Adrenal gland (tissue), 12 donors: ENCODE data around the gene C4orf36. TPM values are rescaled to one million over a fixed set of nuclear protein-coding genes. Genes with fewer than 3 reads are reported as not detected.

Experiments
- DNase-seq, 7 donors: peaks; one replicate each; pipeline ENCODE4 v3.0.0-alpha.2; 2019 to 2020
- H3K27ac ChIP-seq, 5 donors: fragments of 200-600 bp; sonication (generic) in 4 of 5; 1 replicate in 3 of 5; 2 replicates in 2 of 5; pipeline versions ENCODE4 v1.5.1 to v1.8.0; 2016 to 2020; ENCODE audit warnings: mild to moderate bottlenecking in 1 of 5
- H3K27me3 ChIP-seq: fragments of 200-600 bp; 2 replicates; pipeline ENCODE4 v1.8.0; 2021
- H3K36me3 ChIP-seq, 2 donors: fragments of 200-600 bp; replicated peaks in 1 of 2; 1 replicate in 1 of 2; 2 replicates in 1 of 2; pipeline versions ENCODE4 v1.5.1 to v1.8.0; 2018 to 2022
- H3K4me1 ChIP-seq, 2 donors: fragments of 200-600 bp; replicated peaks in 1 of 2; 1 replicate in 1 of 2; 2 replicates in 1 of 2; pipeline versions ENCODE4 v1.5.1 to v1.8.0; 2018 to 2021
- H3K4me3 ChIP-seq, 4 donors: fragments of 200-600 bp; sonication (generic) in 3 of 4; one replicate each; pipeline ENCODE4 v1.5.1; 2016 to 2018
- H3K9me3 ChIP-seq, 3 donors: fragments of 200-600 bp; sonication (generic) in 1 of 3; replicated peaks in 1 of 3; 1 replicate in 2 of 3; 2 replicates in 1 of 3; pipeline versions ENCODE4 v1.5.1 to v1.8.0; 2016 to 2021
- CTCF ChIP-seq, 6 experiments: fragments of 450-650 bp in 4 of 6; fragments of 200-600 bp in 2 of 6; sonication (generic) in 1 of 6; IDR thresholded peaks; 1 replicate in 5 of 6; 2 replicates in 1 of 6; pipeline versions ENCODE4 v1.5.1 to v1.8.0; 2016 to 2021; ENCODE audit warnings: antibody characterized with exemption in 6 of 6, mild to moderate bottlenecking in 2 of 6, moderate library complexity in 1 of 6
- POLR2A ChIP-seq, 2 donors: fragments of 450-650 bp; IDR thresholded peaks; one replicate each; pipeline ENCODE4 v1.6.1; 2017; ENCODE audit warnings: antibody characterized with exemption in 2 of 2, mild to moderate bottlenecking in 2 of 2, moderate library complexity in 1 of 2
- WGBS, 4 donors: extraction: QIAGEN DNeasy Blood & Tissue Kit in 2 of 4; methylation state at CpG; one replicate each; pipeline versions ENCODE4 v1.1.5 to v1.1.7; 2013 to 2017; 5-methylcytosine and 5-hydroxymethylcytosine counted together
- intact Hi-C, 2 donors: fragments of 100-400 bp; cut with DNase I; formaldehyde crosslinking; loops; one replicate each; pipeline versions ENCODE4 v1.14.1 to v1.15.0; 2022 to 2023
- polyA plus RNA-seq, 3 donors: library from polyadenylated mRNA; stranded (reverse); fragments of 200-250 nt in 2 of 3; fragments of 350-450 nt in 1 of 3; fragmentation: Illumina TruSeq in 1 of 3; extraction: RNeasy Lipid Tissue Mini Kit (QIAGEN cat#74804) in 1 of 3; gene quantifications; one replicate each; pipeline ENCODE4 v1.2.3, GENCODE V29; 2013 to 2014
- total RNA-seq, 9 donors: library from RNA; depleted of rRNA in 4 of 9; stranded (reverse); fragments of >200 nt in 4 of 9; fragments of 120-200 nt in 1 of 9; fragmentation: NEBNext Ultra II Directional in 1 of 9; extraction: Animal tissue kit (Norgen Biotek cat#: 25700) in 1 of 9; gene quantifications; one replicate each; pipeline versions ENCODE4 v1.1.0 to v1.2.4, GENCODE V29; 2013 to 2023
- donor health status: healthy with polysubstance abuse.
- donor health status: Bipolar disorder and iron deficiency.
- donor health status: DM: yes; HTN: yes; CAD: no.
- donor health status: DM: no; HTN: no; CAD: no.
- donor health status: DM: no; HTN: no; CAD: no.
- donor health status: DM: yes; HTN: yes; CAD: no.

The C4orf36 gene
- total and polyA plus RNA-seq, 12 donors = 0.20 to 2.0 (median 0.55) TPM; not detected in 4

GRCh38 chr4:86938771-86939520 is 46.7 kb upstream of the C4orf36 start:
- WGBS, 4 donors = 69 to 74% (median 71%) methylated on average over 4 of the region's 4 CpGs
- Histone ChIP-seq H3K27ac (peak overlapping the region in 2 of 5 donors; percentile 54 to 69), H3K4me1 (peaks cover 35 to 58% of the 10 kb centered on the region in 2 donors), H3K27me3 (no peaks in the 10 kb centered on the region), H3K36me3 (no peaks in the 10 kb centered on the region), H3K4me3 (no peak overlapping the region), H3K9me3 (no peaks in the 10 kb centered on the region)
- intact Hi-C loops = loop anchor here (5.0 to 10.0 kb wide), 2 partner anchors 66 to 68 kb away; no protein-coding TSS in a partner anchor
- TF ChIP-seq CTCF (IDR thresholded peaks at IDR 0.05) = no peak
- DNase-seq = no peak

GRCh38 chr4:86935853-86936733 is 43.9 kb upstream of the C4orf36 start:
- no peaks in the 10 kb centered on the region for H3K36me3 ChIP-seq
- H3K4me3 ChIP-seq = peak overlapping the region in 3 of 4 donors; percentile 90 to 98 (median 96)
- WGBS, 4 donors = 5 to 8% (median 6%) methylated on average over 32 to 36 of the region's 36 CpGs
- intact Hi-C loops = loop anchor here (5.0 to 10.0 kb wide), 2 partner anchors 69 to 71 kb away; no protein-coding TSS in a partner anchor
- DNase-seq = peak; percentile 53 to 81 (median 73)
- peak overlapping the region; percentile 91 to 100 (median 98) for H3K27ac ChIP-seq
- peaks cover 33 to 50% of the 10 kb centered on the region in 2 donors for H3K4me1 ChIP-seq
- no peaks in the 10 kb centered on the region for H3K9me3 ChIP-seq
- TF ChIP-seq POLR2A (IDR thresholded peaks at IDR 0.05) (peak in 1 of 2 donors; percentile 68), CTCF (IDR thresholded peaks at IDR 0.05) (peak in 1 of 6 experiments; percentile 8)
- H3K27me3 ChIP-seq = no peaks in the 10 kb centered on the region

GRCh38 chr4:86935566-86935852 is 43.3 kb upstream of the C4orf36 start:
- no peaks in the 10 kb centered on the region for H3K27me3 ChIP-seq
- peak overlapping the region; percentile 35 to 98 (median 93) for H3K4me3 ChIP-seq
- H3K4me1 ChIP-seq = peaks cover 33 to 50% of the 10 kb centered on the region in 2 donors
- peak in 1 of 7 donors; percentile 61 for DNase-seq
- WGBS, 4 donors = 2 to 3% (median 2%) methylated on average over 7 to 16 of the region's 16 CpGs
- peak overlapping the region; percentile 91 to 100 (median 98) for H3K27ac ChIP-seq
- no peak for TF ChIP-seq CTCF (IDR thresholded peaks at IDR 0.05)
- TF ChIP-seq POLR2A (IDR thresholded peaks at IDR 0.05) = no peak
- no peaks in the 10 kb centered on the region for H3K36me3 ChIP-seq
- intact Hi-C loops = loop anchor here (5.0 to 10.0 kb wide), 2 partner anchors 69 to 72 kb away; no protein-coding TSS in a partner anchor
- no peaks in the 10 kb centered on the region for H3K9me3 ChIP-seq
